HG03139 (cell line): ENCODE results near the gene DSTYK.
A peak's percentile ranks its signal among the peaks of the same experiment; 100 is the strongest.

ENCODE experiments used
- ATAC-seq: cut with Tn5 transposase; IDR thresholded peaks from one replicate; pipeline ENCODE4 v1.9.1; 2021; ENCODE audit not compliant: unreplicated experiment

The DSTYK gene

DNA sequence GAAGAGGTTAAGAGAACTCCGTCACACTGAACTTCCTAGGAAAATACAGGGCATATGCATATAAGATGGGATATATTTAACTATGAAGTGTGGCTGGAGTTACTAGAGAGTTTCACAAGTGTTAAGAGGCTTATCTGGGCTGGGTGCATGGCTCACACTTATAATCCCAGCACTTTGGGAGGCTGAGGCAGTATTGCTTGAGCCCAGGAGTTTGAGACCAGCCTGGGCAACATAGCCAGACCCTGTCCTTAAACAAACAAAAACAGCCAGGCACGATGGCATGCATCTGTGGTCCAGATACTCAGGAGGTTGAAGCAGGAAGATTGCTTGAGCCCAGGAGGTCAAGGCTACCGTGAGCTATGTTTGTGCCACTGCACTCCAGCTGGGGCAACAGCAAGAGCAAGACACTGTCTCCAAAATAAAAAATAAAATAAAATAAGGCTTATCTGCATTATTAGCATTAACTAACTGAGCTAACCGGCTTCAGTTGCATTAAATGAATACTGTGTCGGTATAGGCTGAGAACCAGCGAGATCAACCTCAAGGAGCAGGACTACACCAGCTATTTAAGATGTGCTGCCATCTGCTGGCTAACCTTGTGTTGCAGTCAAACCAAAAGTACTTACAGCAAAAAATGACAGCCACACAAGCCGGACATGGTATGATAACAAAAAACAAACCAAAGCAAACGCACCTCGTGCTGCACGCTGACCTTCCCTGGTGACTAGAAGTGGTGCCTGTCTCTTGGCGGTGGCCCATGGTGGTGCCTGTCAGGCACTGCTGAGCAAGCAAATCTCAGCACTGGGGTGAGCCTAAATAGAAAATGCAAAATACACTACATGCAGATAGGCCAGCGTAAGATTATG lies 70.0 kb downstream of the DSTYK start:
- ATAC-seq: no peak

GRCh38 chr1:205140113-205140512 lies 71.4 kb downstream of the DSTYK start:
- ATAC-seq: no peak

DNA sequence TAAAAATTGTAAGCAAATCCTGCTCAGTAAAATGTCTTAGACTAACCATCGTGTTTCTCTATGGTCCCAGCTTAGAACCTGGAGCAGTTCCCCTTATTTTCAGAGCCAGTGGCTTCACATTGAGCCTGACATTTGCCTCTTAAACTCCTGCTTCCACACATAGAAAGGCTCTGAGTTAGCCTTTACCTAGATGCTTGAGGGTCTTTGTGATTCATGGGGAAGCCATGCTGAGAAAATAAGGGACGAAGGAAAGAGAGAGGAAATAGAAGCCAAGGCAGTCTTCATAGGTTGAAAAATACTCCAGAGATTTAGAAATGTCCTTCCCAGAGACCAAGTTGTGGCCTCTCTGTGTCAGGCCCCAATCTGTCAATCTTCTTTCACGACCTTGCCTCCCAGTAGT lies 73.6 kb downstream of the DSTYK start:
- ATAC-seq: no peak

GRCh38 chr1:205133287-205133686 lies 78.2 kb downstream of the DSTYK start:
- ATAC-seq: no peak

GRCh38 chr1:205129447-205130029 lies 82.0 kb downstream of the DSTYK start:
- no peak for ATAC-seq

GRCh38 chr1:205128050-205128449 lies 83.5 kb downstream of the DSTYK start:
- ATAC-seq: no peak

DNA sequence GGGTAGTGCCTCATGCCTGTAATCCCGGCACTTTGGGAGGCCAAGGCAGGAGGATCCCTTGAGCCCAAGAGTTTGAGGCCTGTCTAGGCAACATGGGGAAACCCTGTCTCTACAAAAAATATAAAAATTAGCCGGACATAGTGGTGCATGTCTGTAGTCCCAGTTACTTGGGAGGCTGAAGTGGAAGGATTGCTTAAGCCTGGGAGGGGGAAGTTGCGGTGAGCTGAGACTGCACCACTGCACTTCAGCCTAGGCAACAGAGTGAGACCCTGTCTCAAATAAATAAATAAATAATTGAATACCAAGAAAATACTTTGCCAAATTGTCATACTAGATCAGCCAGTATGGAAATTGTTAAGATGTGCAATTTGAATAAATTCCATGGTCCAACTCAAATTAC lies 83.9 kb downstream of the DSTYK start:
- no peak for ATAC-seq

GRCh38 chr1:205124726-205125125 lies 86.8 kb downstream of the DSTYK start:
- no peak for ATAC-seq

DNA sequence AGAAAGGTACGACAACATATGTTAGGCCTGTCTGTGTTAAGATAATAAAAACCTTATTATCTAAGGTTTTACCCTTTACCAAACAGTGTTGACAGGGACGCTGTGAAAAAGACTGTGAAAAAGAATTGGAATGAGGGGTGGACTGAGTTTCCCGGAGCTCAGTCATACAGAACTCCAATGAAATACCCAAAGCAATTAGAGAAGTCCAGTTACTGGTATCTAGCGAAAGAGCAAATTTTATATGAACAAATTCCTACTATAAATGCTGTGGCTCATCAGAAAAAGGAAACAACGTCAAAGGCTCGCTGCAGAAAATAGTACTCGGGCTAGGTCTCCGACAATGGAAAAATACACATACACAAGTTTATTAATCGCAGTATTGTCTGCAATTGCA lies 89.0 kb downstream of the DSTYK start:
- no peak for ATAC-seq

GRCh38 chr1:205121660-205122488 lies 89.6 kb downstream of the DSTYK start, which contains the start of gene RBBP5:
TSS of gene RBBP5 (minus strand) at chr1:205121978. CDS start at chr1:205121873, 105 bp downstream.
- peak; percentile 94 for ATAC-seq

- no peak for ATAC-seq
Observed at GRCh38 chr1:205118752-205119151, 92.8 kb downstream of the DSTYK start.

DNA sequence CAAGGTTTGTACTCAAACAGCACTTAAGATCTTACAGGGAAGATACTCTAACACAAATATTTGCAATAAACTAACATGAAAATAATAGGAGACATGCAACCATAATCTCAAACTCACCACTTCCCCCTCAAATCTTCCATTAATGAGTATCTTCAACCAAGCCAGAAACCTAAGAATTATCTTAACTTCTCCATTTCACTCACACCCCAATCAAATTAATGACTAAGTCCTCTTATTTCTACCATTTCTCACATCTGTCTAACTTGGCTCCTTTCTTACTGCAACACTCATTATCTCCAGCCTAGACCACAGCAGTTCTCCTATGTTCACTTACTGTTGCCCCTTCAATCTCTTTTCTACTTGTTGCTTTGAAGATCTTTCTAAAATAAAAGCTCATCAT lies 100.1 kb downstream of the DSTYK start:
- no peak for ATAC-seq

DNA sequence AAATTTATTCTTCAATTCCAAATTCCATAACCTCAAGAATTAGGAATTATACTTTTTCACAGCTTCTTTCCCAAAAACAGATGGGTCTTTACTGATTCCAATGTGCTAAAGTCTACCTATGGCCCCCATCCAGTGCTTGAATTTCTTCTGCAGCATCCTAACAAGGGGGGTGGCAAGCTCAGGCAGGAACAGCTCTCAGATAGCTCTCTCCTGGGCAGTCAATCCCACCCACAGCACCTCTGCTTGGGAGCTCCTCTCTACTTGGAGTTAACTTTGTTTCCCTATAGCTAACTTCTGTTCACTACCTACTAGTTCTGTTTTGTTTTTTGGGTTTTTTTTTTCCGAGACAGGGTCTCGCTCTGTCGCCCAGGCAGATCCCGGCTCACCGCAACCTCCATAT lies 101.8 kb downstream of the DSTYK start:
- ATAC-seq: no peak

- no peak for ATAC-seq
Observed at GRCh38 chr1:205109269-205109668, 102.2 kb downstream of the DSTYK start.

DNA sequence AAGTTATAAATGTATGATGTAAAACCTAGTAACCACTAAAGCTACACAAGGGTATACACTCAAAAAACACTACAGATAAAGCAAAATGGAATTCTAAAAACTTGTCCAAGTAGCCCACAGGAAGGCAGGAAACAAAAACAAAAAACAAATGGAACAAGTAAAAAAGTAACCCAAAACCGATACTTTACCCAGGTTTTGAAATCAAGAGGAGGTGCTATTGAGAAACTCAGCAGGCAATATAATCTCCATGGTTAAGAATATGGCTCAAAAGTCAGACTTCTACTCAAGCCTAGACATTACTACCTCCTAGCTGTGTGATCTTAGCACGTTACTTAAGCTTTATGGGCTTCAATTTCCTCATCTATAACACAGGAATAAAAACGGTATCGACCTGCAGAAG lies 103.0 kb downstream of the DSTYK start:
- ATAC-seq: no peak

DNA sequence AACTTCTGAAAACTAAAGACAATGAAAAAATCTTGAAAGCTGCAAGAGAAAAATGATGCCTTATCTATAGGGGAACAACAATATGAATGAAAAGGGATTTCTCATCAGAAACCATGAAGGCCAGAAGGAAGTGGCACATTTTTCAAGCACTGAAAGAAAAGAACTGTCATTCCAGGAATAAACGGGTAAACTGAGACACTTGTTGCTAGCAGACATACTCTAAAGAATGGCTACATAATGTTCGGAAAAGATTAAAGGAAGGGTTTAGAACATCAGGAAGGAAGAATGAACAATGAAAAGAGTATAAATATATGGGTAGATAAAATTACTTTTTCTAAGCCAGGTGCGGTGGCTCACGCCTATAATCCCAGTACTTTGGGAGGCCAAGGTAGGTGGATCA lies 104.2 kb downstream of the DSTYK start:
- ATAC-seq: no peak

GRCh38 chr1:205102404-205102803 lies 109.1 kb downstream of the DSTYK start:
- ATAC-seq: no peak

DNA sequence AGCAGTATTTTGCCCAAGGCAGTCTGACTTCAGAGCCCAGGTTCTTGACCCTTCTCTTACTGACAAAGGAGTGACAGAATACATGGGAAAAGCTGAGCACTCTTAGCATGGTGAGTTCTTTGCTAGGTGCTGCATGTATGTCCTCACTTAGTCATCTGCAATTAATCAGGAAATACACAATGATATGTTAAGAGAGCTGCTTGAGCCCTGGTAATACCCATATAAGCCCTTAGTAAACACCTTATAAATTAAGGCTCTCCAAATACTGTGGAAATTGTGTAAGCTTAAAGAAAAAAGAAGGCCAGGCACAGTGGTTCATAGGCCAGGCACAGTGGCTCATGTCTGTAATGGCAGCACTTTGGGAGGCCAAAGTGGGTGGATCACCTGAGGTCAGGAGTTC lies 113.3 kb downstream of the DSTYK start:
- ATAC-seq: no peak

DNA sequence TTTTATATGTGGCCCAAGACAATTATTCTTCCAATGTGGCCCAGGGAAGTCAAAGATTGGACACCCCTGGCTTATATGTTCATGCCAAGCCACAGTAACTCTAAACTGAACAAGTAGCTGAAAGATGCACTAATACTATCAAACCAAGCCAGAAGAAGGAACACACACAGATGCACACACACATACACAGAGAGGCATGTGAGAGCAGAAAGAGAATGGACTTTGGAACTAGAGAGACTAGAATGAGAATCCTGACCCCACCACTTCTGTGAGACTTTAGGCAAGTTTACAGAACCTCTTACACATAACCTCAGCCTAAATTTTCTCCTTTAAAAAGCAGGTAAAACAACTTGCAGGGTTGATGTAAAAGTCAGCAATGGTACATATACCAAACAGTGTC lies 116.1 kb downstream of the DSTYK start:
- no peak for ATAC-seq
